CD14-positive monocyte (primary cell): Measurements from ENCODE around the gene CCP110. TPM values are rescaled to one million over a fixed set of nuclear protein-coding genes. Genes with fewer than 3 reads are reported as not detected.

Experiments used
- DNase-seq, 3 donors: peaks; one replicate each; pipeline ENCODE4 v3.0.0-alpha.2; 2011 to 2022
- H2AFZ ChIP-seq: 2 replicates; pipeline ENCODE4 v1.6.0; 2012; ENCODE audit warnings: mild to moderate bottlenecking, low read depth, low read length, inconsistent platforms; ENCODE audit not compliant: insufficient read depth, poor library complexity, severe bottlenecking
- H3K27ac ChIP-seq, 2 donors: 1 replicate in 1 of 2; 2 replicates in 1 of 2; pipeline ENCODE4 v1.5.1; 2012 to 2013; ENCODE audit warnings: low read length in 2 of 2, control low read depth in 1 of 2, inconsistent platforms in 1 of 2, low read depth in 1 of 2, mild to moderate bottlenecking in 1 of 2
- H3K27me3 ChIP-seq, 2 donors: one replicate each; pipeline versions ENCODE4 v1.6.0 to v1.6.1; 2011 to 2013; ENCODE audit warnings: low read length in 2 of 2; ENCODE audit not compliant: control insufficient read depth in 2 of 2, insufficient read depth in 2 of 2
- H3K36me3 ChIP-seq, 2 donors: replicated peaks in 1 of 2; 1 replicate in 1 of 2; 2 replicates in 1 of 2; pipeline versions ENCODE4 v1.5.1 to v1.6.1; 2012 to 2013; ENCODE audit warnings: low read length in 2 of 2, control low read depth in 1 of 2, inconsistent platforms in 1 of 2, mild to moderate bottlenecking in 1 of 2; ENCODE audit not compliant: insufficient read depth in 2 of 2, control insufficient read depth in 1 of 2
- H3K4me1 ChIP-seq, 2 donors: 1 replicate in 1 of 2; 2 replicates in 1 of 2; pipeline versions ENCODE4 v1.5.1 to v1.6.1; 2012 to 2013; ENCODE audit warnings: low read length in 2 of 2, control low read depth in 1 of 2, inconsistent platforms in 1 of 2, mild to moderate bottlenecking in 1 of 2, moderate library complexity in 1 of 2; ENCODE audit not compliant: insufficient read depth in 2 of 2, control insufficient read depth in 1 of 2
- H3K4me2 ChIP-seq: replicated peaks from 2 replicates; pipeline ENCODE3; 2012; ENCODE audit warnings: low read length, moderate library complexity, mild to moderate bottlenecking; ENCODE audit not compliant: poor library complexity, severe bottlenecking; ENCODE audit errors: extremely low read depth
- H3K4me3 ChIP-seq, 3 experiments: fragments of 200-600 bp in 1 of 3; sonication (generic) in 1 of 3; replicated peaks in 1 of 3; 1 replicate in 2 of 3; 2 replicates in 1 of 3; pipeline ENCODE4 v1.5.1; 2011 to 2013; ENCODE audit warnings: low read length in 3 of 3, mild to moderate bottlenecking in 3 of 3, control low read depth in 2 of 3, low read depth in 2 of 3, inconsistent platforms in 1 of 3, moderate library complexity in 1 of 3
- H3K79me2 ChIP-seq: 2 replicates; pipeline ENCODE4 v1.6.0; 2012; ENCODE audit warnings: mild to moderate bottlenecking, control low read depth, inconsistent platforms, low read length, moderate library complexity; ENCODE audit not compliant: insufficient read depth
- H3K9ac ChIP-seq: 2 replicates; pipeline ENCODE4 v1.6.0; 2017; ENCODE audit warnings: low read length, mild to moderate bottlenecking; ENCODE audit not compliant: insufficient read depth, poor library complexity, severe bottlenecking
- H3K9me3 ChIP-seq, 2 donors: replicated peaks in 1 of 2; 1 replicate in 1 of 2; 2 replicates in 1 of 2; pipeline versions ENCODE4 v1.5.1 to v1.6.1; 2012 to 2013; ENCODE audit warnings: low read length in 2 of 2, control low read depth in 1 of 2; ENCODE audit not compliant: control insufficient read depth in 1 of 2, insufficient read depth in 1 of 2
- H4K20me1 ChIP-seq: 2 replicates; pipeline ENCODE4 v1.6.0; 2012; ENCODE audit warnings: mild to moderate bottlenecking, low read length, control low read depth, moderate library complexity; ENCODE audit not compliant: insufficient read depth
- H3K27ac Mint-ChIP-seq, 7 donors: one replicate each; pipeline ENCODE4 v1.8.0; 2020; ENCODE audit warnings: mild to moderate bottlenecking in 7 of 7, mixed read lengths in 7 of 7, moderate library complexity in 6 of 7, inconsistent platforms in 2 of 7
- H3K27me3 Mint-ChIP-seq, 3 donors: one replicate each; pipeline ENCODE4 v1.8.0; 2021 to 2022; ENCODE audit warnings: low read depth in 3 of 3, mild to moderate bottlenecking in 3 of 3, mixed read lengths in 3 of 3, moderate library complexity in 3 of 3, inconsistent platforms in 1 of 3
- H3K36me3 Mint-ChIP-seq, 2 donors: one replicate each; pipeline ENCODE4 v1.8.0; 2020; ENCODE audit warnings: mixed read lengths in 2 of 2, inconsistent platforms in 1 of 2, mild to moderate bottlenecking in 1 of 2
- H3K4me1 Mint-ChIP-seq: one replicate; pipeline ENCODE4 v1.8.0; 2020; ENCODE audit warnings: mild to moderate bottlenecking, mixed read lengths
- H3K4me3 Mint-ChIP-seq, 2 donors: one replicate each; pipeline ENCODE4 v1.8.0; 2020; ENCODE audit warnings: mild to moderate bottlenecking in 2 of 2, mixed read lengths in 2 of 2, moderate library complexity in 1 of 2
- H3K9me3 Mint-ChIP-seq, 7 donors: one replicate each; pipeline ENCODE4 v1.8.0; 2020 to 2022; ENCODE audit warnings: mixed read lengths in 7 of 7, mild to moderate bottlenecking in 6 of 7, moderate library complexity in 6 of 7, inconsistent platforms in 2 of 7
- WGBS: methylation state at CpG from one replicate; pipeline ENCODE4 v1.1.5; 2013; ENCODE audit warnings: missing lambda C conversion rate; ENCODE audit not compliant: insufficient coverage; 5-methylcytosine and 5-hydroxymethylcytosine counted together
- intact Hi-C, 2 donors: fragments of 100-400 bp; cut with micrococcal nuclease; formaldehyde crosslinking; loops; one replicate each; pipeline versions ENCODE4 v1.15.0 to v1.15.1; 2023
- polyA plus RNA-seq, 3 donors: library from polyadenylated mRNA; depleted of rRNA in 1 of 3; unstranded in 2 of 3; stranded (reverse) in 1 of 3; fragments of 300-500 nt in 2 of 3; fragments of >200 nt in 1 of 3; fragmentation: Illumina TruSeq in 2 of 3; gene quantifications; 1 replicate in 2 of 3; 2 replicates in 1 of 3; pipeline ENCODE4 v1.2.3, GENCODE V29; 2012 to 2021
- TF ChIP-seq, protein P1 (sequence below): fragments of 200-600 bp; IDR thresholded peaks from one replicate; pipeline ENCODE4 v1.8.0; 2022; ENCODE audit warnings: antibody characterized with exemption, mild to moderate bottlenecking

The CCP110 gene
- polyA plus RNA-seq, 3 donors: 3.5 to 6.2 (median 6.1) TPM

DNA sequence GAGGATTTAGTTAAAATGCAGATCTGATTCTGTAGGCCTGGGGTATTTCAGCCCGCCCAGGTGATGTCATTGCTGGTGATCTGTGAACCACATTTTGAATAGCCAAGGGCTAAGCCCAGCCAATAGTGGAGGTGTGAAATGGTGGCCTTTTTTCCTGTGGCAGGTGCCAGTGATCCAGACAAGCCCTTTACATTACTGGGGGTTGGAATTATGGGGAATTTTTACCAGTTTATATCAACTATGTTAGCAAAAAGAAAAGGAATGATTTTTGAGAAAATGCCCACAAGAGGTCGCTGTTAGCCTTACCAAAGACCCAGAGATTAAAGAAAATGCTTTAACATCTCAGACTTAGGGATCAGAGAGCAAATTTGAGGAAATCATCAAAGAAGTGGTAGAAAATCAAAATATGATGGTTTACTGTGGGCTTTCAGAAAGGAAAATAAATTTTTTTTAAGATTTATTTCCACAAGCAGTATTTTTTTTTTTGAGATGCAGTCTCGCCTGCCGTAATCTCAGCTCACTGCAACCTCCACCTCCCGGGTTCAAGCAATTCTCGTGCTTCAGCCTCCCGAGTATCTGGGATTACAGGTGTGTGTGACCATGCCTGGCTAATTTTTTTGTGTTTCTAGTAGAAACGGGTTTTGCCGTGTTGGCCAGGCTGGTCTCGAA lies 35.6 kb downstream of the CCP110 start:
- no peak overlapping the region for H3K27ac ChIP-seq
- TF ChIP-seq, protein P1, sequence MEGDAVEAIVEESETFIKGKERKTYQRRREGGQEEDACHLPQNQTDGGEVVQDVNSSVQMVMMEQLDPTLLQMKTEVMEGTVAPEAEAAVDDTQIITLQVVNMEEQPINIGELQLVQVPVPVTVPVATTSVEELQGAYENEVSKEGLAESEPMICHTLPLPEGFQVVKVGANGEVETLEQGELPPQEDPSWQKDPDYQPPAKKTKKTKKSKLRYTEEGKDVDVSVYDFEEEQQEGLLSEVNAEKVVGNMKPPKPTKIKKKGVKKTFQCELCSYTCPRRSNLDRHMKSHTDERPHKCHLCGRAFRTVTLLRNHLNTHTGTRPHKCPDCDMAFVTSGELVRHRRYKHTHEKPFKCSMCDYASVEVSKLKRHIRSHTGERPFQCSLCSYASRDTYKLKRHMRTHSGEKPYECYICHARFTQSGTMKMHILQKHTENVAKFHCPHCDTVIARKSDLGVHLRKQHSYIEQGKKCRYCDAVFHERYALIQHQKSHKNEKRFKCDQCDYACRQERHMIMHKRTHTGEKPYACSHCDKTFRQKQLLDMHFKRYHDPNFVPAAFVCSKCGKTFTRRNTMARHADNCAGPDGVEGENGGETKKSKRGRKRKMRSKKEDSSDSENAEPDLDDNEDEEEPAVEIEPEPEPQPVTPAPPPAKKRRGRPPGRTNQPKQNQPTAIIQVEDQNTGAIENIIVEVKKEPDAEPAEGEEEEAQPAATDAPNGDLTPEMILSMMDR: peak; percentile 88
- Mint-ChIP-seq H3K9me3 (peaks cover 4 to 16% (median 8%) of the 10 kb centered on the region in 7 donors), H3K4me3 (no peak overlapping the region), H3K36me3 (peaks cover 6 to 7% of the 10 kb centered on the region in 2 donors), H3K4me1 (peaks cover 16% of the 10 kb centered on the region), H3K27ac (peak overlapping the region in 1 of 7 donors; percentile 36), H3K27me3 (peaks cover 0 to 5% (median 3%) of the 10 kb centered on the region in 3 donors)
- WGBS: 93% methylated on average over 5 of the region's 10 CpGs
- H3K36me3 ChIP-seq: peaks cover 0 to 1% of the 10 kb centered on the region in 2 donors
- peak; percentile 49 to 67 (median 59) for DNase-seq
- peaks cover 7% of the 10 kb centered on the region for H4K20me1 ChIP-seq
- H3K79me2 ChIP-seq: peaks cover 24% of the 10 kb centered on the region
- H3K27me3 ChIP-seq: no peaks in the 10 kb centered on the region
- H2AFZ ChIP-seq: no peak overlapping the region
- peaks cover 0 to 6% of the 10 kb centered on the region in 2 donors for H3K9me3 ChIP-seq
- H3K4me2 ChIP-seq: no peak overlapping the region
- intact Hi-C loops: loop anchor here (1.0 to 10.0 kb wide), 7 partner anchors 37 to 755 kb away; partner anchors contain the start of genes ARL6IP1 (in 1 of the 2), CCP110 (in 1 of the 2), COQ7 (in 1 of the 2) and GDE1 (in 1 of the 2)
- H3K9ac ChIP-seq: no peak overlapping the region
- H3K4me3 ChIP-seq: no peak overlapping the region
- H3K4me1 ChIP-seq: peaks cover 14 to 19% of the 10 kb centered on the region in 2 donors

DNA sequence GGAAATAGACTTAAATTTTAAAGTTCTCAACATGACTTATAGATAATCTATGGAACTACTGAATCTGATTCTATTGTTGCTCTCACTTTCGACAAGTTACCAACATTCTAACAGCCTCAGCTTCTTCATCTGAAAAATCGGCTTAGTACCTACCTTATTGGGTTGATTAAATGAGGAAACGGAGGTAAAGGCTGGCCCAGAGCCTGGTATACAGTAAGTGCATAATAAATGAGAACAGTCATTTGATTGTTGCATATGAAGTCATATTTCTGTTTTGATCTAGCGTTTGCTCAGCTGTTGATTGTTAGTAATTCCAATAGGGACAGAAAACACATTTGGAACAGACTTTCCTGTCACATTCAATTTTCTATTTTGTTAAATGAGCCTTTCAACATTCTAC lies 36.3 kb downstream of the CCP110 start:
- intact Hi-C loops: no loop called here

More for the DNA sequence above, 36.3 kb downstream of the CCP110 start:
- peaks cover 13% of the 10 kb centered on the region for H3K4me1 Mint-ChIP-seq
- H3K27ac Mint-ChIP-seq: no peak overlapping the region
- no CpG with 5 or more reads among the region's 4 CpGs for WGBS
- Histone ChIP-seq H3K27ac (no peak overlapping the region), H3K4me1 (peaks cover 9 to 12% of the 10 kb centered on the region in 2 donors), H3K27me3 (no peaks in the 10 kb centered on the region), H3K79me2 (peaks cover 24% of the 10 kb centered on the region), H3K4me2 (no peak overlapping the region), H3K9ac (no peak overlapping the region), H3K36me3 (peaks cover 6 to 8% of the 10 kb centered on the region in 2 donors), H3K9me3 (peaks cover 0 to 6% of the 10 kb centered on the region in 2 donors), H3K4me3 (no peak overlapping the region), H4K20me1 (peaks cover 7% of the 10 kb centered on the region), H2AFZ (no peak overlapping the region)
- H3K36me3 Mint-ChIP-seq: peaks cover 10 to 13% of the 10 kb centered on the region in 2 donors
- H3K4me3 Mint-ChIP-seq: no peak overlapping the region
- H3K9me3 Mint-ChIP-seq: peaks cover 4 to 16% (median 8%) of the 10 kb centered on the region in 7 donors
- DNase-seq: no peak
- H3K27me3 Mint-ChIP-seq: peaks cover 0 to 5% (median 3%) of the 10 kb centered on the region in 3 donors
- TF ChIP-seq, protein P1: no peak
